Activated CD8-positive, alpha-beta memory T cell treated with anti-CD3 and anti-CD28 coated beads, Interleukin-2, amount 50 U/mL, for 4 hours (primary cell): ENCODE measurements around the gene PLXNA3.

Source experiments
- DNase-seq: peaks from one replicate; pipeline ENCODE4 v3.0.0-alpha.2; 2020

PLXNA3 gene

DNA sequence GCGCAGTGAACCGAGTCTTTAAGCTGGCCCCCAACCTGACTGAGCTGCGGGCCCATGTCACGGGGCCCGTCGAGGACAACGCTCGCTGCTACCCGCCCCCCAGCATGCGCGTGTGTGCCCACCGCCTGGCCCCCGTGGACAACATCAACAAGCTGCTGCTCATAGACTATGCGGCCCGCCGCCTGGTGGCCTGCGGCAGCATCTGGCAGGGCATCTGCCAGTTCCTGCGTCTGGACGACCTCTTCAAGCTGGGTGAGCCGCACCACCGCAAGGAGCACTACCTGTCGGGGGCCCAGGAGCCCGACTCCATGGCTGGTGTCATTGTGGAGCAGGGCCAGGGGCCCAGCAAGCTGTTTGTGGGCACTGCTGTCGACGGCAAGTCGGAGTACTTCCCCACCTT lies 2.2 kb downstream of the PLXNA3 start:
- DNase-seq, result no peak

DNA sequence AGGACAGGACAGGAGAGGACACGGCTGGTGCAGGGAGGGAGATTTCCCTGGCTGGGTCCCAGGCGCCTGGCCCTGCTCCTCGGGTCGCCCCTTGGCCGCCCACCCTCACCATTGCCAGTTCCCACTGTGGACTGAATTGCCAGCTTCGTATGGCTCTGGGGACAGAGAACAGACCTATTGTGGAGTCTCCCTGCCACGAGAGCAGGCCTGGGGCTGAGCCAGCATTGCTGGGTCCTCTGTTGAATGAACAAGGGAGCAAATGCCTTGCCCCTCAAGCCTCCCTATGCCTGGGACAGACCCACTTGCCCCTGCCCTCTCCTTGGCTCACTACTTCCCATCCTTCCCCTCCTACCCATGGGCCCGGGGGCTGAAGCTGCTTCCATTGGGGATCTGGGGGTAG lies 4.3 kb downstream of the PLXNA3 start:
- DNase-seq, result no peak

DNA sequence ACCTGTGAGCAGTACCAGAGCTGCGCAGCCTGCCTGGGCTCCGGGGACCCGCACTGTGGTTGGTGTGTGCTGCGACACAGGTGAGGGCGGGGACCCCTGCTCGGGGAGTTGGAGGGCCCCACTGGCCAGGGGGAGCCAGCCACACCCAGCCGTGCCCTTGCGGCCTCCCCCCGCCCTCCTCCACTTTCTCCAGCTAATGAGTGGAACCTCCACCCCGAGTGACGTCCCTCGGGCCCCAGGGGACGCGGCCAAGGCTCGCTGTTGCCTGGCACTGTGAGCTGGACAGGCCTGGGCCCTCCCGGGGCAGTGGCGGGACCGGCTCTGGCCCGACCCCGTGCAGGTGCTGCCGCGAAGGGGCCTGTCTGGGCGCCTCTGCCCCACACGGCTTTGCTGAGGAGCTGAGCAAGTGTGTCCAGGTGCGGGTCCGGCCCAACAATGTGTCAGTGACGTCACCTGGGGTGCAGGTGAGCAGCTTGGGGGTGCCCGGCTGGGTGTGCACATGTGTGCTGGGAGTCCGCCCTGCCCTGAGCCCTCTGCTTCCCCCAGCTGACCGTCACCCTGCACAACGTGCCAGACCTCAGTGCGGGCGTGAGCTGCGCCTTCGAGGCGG lies 5.6 kb downstream of the PLXNA3 start:
- DNase-seq, result no peak

DNA sequence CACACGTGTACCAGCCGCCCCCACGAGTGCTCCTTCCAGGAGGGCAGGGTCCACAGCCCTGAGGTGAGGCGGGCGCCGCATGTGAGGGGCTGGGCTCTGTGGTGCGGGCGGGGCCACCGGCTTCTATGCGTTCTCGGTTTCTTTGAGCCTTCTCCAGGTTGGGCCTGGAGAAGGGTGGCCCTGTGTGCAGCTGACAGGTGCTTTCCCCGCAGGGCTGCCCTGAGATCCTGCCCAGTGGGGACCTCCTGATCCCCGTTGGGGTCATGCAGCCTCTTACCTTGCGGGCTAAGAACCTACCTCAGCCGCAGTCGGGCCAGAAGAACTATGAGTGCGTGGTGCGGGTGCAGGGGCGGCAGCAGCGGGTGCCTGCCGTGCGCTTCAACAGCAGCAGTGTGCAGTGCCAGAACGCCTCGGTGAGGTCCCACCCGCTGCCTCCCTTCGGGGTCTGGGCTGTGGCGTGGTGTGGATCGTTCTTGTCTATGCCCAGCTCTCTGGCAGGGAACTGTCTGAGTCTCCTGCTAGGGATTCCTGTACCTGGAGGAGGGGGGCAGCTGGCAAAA lies 6.8 kb downstream of the PLXNA3 start:
- DNase-seq, result no peak

DNA sequence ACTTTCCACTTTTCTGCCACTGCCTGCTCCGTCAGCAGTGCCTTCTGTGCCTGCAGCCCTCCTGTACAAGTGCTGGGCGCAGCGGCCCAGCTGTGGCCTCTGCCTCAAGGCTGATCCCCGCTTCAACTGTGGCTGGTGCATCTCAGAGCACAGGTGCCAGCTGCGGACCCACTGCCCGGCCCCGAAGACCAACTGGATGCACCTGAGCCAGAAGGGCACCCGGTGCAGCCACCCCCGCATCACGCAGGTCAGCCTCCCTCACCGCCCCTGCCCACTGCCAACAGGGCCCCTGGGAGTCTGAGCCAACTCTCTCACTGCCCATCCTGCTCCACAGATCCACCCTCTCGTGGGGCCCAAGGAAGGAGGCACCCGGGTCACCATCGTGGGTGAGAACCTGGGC lies 7.5 kb downstream of the PLXNA3 start:
- DNase-seq, result no peak

DNA sequence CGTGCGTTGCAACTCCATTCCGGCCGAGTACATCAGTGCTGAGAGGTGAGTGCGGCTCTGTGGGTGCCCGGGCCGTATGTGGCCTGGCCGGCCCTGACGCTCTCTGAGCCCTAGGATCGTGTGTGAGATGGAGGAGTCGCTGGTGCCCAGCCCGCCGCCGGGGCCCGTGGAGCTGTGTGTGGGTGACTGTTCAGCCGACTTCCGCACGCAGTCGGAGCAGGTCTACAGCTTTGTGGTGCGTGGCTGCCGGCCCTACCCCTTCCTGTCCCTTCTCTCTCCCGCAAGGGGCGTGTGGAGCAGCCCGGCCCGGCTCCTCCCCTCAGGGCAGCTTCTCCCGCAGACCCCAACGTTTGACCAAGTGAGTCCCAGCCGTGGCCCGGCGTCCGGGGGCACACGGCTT lies 8.0 kb downstream of the PLXNA3 start:
- no peak for DNase-seq

DNA sequence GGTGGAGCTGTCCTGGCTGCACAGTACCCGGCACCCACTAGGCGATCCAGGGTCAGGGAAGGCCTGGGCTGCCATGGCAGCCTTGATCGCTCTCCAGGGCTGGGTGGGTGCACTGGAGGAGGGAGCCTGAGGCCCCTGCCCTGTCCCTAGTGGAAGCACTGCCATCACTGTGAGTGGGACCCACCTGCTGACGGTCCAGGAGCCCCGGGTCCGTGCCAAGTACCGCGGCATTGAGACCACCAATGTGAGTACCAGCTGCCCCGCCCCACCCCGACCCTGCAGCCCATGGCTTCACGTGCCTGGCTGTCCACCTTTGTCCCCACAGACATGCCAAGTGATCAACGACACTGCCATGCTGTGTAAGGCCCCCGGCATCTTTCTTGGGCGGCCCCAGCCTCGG lies 8.8 kb downstream of the PLXNA3 start:
- no peak for DNase-seq

DNA sequence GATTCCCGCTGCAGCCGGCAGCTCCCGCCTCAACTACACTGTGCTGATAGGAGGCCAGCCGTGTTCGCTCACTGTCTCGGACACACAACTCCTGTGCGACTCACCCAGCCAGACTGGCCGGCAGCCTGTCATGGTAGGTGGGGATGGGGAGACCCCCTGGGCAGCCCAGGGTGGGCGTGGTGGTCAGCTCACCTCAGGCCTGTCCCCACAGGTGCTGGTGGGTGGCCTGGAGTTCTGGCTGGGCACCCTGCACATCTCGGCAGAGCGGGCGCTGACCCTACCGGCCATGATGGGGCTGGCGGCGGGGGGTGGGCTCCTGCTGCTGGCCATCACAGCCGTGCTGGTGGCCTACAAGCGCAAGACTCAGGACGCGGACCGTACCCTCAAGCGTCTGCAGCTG lies 9.5 kb downstream of the PLXNA3 start:
- no peak for DNase-seq

DNA sequence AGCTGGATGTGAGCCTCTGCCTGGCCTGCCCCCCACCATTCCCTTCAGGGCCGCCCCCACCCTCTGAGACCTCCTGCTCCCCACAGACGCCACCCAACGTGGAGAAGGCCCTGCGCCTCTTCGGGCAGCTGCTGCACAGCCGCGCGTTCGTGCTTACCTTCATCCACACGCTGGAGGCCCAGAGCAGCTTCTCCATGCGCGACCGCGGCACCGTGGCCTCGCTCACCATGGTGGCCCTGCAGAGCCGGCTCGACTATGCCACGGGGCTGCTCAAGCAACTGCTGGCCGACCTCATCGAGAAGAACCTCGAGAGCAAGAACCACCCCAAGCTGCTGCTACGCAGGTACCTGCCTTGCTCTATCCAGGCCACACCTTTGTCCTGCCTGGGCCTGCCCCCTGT lies 10.1 kb downstream of the PLXNA3 start:
- no peak for DNase-seq

DNA sequence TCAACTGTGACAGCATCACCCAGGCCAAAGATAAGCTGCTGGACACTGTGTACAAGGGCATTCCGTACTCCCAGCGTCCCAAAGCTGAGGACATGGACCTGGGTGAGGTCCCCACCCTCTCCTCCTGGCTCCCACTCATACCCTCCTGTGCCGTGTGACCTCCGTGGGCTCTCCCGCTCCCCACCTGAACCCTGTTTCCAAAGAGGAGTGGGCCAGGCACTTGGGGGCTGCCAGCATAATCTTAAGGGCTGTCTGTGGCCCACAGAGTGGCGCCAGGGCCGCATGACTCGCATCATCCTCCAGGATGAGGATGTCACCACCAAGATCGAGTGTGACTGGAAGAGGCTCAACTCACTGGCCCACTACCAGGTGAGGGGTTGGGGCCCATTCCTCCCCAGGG lies 11.0 kb downstream of the PLXNA3 start:
- no peak for DNase-seq

DNA sequence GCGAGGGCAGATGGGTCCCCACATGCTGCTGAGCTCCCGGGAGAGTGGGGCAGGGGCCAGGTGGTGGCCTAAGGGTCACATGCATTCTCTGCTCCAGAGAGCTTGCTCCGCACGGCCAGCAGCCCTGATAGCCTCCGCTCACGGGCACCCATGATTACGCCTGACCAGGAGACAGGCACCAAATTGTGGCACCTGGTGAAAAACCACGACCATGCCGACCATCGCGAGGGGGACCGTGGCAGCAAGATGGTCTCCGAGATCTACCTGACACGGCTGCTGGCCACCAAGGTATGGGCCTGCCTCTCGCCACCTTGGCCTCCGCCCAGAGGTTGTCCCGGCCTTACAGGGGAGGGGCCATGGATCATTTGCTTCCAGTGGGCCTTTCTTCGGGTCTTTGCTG lies 11.8 kb downstream of the PLXNA3 start:
- DNase-seq, result no peak

DNA sequence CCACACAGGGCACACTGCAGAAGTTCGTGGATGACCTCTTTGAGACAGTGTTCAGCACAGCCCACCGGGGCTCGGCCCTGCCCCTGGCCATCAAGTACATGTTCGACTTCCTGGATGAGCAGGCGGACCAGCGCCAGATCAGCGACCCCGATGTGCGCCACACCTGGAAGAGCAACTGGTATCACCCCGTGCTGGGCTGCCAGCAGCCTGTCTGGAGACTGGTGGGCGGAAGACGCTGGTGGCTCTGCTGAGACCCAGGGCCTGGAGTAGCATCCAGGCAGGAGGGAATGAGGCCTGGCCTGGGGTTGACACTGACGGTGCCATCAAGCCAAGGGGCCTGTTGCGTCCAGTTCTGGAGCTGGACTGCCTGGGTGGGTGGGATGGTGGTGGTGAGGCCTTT lies 12.4 kb downstream of the PLXNA3 start:
- DNase-seq, result no peak

DNA sequence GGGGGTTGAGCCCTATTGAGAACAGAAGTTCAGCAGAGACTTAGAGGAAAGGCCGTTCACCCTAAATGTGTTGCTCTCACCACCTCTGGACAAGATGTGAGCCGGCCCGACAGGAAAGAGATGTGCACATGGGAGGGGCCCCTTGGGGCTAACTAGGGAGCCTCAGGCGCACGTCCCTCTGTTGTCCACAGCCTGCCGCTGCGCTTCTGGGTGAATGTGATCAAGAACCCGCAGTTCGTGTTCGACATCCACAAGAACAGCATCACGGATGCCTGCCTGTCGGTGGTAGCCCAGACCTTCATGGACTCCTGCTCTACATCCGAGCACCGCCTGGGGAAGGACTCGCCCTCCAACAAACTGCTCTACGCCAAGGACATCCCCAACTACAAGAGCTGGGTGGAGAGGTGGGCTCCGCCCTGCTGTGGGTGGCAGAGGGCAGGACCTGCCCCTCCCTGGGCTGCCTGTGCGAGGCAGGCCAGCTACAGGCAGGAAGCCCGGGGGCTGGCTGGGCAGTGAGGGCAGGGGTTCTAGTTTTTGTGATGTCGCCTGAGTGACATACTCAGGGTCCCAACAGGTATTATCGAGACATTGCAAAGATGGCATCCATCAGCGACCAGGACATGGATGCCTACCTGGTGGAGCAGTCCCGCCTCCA lies 13.0 kb downstream of the PLXNA3 start:
- no peak for DNase-seq

DNA sequence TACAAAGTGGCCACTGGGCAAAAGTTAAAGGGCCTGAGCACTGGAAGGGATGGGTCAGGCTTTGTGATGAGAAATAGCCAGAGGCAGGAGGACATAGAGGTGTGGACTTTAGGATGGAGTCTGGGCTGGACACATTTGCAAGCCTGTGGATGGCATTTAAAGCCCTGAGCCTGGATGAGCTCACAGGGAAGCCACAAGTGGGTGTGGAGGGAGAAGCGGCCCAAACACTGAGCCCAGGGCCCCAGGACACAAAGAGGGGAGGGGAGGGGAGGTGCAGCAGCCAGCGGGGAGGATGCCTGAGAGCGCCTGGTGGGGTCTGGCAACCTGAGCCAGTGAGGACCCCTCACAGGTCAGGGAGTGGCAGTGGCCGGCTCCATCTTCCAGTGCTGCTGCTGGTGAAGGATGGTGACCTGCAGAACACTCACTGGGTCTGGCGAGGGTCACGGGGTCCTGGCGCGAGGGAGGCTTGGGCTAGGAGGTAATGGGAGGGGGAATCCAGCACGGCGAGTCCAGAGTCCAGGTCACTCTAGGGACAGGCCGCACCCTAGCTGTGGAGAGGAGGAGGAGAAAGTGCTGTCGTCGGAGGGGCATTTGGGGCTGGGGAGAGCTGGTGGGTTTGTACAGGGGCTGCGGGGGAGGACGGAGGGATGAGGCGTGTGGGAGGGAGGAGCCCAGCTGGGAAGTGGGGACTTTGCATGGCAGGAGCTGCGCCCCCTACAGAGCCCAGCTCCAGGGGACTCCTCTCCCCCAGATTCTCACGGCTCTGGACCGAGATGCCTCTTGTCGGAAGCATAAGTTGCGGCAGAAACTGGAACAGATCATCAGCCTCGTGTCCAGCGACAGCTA lies 14.0 kb downstream of the PLXNA3 start:
- DNase-seq, result no peak

DNA sequence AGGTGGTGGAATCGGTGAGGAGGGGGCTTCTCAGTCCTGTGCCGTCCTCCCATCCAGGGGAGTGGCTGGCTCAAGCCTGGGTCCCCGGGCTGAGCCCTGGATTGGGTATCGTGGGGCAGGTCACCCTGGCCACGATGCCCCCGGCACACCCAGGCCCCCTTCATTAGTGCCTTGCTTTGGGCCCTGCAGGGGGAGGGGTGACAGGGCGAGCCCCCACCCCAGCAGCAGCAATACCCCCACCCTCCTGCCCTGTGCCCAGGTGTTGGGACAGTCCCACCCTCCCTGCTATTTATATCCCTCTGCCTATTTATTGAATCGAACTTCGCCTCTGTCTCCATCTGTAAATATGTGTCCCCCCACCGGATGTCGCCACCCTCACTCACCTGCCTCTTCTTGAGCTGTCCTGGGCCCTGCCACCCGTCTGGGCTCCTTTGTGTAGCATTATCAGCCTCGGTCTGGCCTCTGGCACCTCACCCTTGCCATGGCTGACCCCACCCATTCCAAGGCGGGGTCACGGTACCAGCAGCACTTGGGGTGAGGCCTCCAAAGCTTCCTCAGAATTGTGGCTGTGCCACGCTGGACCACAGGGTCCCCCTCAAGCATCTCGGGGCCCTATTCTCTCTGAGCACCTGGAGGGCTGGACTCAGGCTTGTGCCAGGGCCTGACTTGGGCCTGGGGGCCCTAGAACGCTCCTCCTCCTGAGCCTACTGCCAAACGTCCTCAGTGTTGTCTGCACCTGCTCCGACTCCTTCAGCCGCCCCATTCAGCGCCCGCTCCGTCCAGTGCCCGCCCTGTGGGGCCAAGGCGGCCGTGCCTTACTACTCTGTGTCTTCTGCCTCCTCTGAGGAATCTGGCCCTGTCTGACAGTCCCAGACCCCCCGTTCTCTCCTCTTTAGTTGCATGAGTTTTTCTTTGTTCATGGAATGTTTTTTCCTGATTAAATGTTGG lies 14.9 kb downstream of the PLXNA3 start:
- no peak for DNase-seq

DNA sequence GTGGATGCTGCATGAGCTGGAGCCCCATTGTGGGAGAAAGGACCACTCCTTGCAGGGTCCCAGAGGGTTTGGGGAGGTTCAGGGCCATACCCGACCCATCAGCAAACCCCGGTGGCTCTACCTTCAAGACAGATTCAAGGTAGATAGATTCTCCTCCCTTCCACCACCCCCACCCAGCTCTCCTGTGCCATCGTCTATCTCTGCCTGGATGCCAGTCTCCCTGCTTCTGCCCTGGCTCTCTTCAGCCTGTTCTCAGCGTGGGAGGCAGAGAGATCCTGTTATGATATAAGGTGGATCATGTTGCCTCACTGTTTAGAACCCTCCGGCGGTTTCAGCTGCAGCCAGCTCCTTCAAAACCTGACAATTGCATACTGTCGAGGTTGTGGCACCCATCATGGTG lies 15.6 kb downstream of the PLXNA3 start:
- DNase-seq, result no peak

DNA sequence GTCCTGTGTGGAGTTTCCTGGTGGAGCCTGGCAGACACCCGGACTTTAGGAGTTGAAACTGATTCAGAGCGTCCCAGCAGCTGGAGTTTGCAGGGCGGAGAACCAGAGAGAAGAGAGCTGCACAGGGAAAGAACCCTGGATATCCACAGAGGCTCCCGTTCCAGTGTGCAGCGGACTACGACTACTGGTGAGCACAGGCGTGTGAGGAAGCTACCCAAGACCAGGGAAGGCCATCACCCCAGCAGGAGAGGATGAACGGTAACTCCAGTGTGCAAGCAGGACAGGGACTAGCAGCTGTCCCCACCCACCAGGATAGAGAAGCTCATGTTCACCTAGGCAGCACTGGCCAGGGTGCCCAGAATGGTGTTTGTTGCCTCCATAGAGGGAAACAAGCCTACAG lies 18.7 kb downstream of the PLXNA3 start:
- DNase-seq, result no peak

DNA sequence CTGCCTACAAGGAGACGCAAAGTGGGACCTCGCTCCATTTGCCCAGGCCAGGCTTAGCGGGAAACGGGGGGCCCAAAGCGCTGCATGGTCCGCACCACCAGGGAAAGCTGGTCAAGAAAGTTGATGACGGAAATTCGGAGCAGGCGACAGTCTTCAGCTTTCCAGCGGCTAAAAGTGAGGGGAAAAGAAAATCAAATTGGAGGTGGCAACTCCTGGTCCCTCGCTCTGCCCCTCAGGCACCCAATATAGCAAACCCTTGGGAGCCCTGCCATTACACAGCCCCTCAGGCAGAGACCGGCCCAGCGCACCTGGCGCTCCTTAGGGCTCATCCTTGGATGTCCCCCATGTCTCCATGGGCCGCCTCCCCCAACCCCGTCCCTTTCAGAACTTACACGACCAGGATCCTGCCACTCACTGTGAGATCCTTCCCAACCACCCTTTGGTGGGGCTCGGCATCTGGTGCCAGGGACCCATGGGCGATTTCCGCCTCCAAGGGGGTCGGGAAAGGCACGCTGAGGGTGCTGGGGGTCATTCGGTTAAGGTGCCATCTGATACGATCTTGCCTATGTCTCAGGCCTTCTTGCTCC lies 19.9 kb downstream of the PLXNA3 start:
- DNase-seq, result no peak

DNA sequence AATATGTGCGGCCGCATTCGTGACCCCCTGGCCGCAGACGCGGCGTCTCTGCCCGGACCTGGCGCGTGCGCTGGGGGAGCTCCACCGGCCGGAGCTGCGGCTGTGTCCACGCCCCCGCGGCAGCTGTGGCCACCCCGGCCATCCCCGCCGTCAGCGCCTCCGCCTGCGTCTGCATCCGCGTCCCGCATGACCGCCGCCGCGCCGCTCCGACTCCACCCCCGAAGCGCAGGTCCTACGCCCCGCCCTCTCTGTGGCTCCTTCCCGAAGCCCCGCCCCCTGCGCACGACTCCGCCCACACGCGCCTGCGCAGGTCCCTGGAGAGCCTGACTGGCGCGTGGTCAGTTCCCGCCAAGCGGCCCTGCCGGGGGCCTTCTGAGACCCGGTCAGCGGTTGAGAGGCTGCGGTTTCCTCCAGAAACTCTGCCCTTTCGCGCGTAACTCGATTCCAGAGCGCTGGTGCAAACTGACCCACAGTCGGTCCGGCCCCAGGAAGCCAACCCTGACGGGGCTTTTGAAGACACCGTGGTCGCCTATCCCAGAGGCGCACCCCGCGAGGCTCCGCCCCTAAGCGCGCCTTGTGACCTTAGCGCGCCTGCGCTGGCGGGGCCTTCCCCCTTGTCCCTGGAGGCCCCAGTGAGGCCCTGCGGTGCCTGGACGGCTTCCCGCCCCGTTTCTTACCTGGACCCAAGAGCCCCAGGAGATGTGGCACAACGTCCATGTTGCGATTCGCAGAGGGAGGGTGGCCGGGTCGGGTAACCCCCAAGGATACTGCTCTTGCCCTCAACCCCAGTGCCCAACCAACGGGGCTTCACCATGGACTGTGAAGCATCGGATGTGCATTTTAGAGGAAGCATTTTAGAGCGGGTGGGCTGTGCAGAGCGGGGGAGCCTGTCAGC lies 20.9 kb downstream of the PLXNA3 start, which contains the start of gene LAGE3:
TSS of gene LAGE3 (minus strand) at position 554 of the 895 bp plus-strand sequence. CDS start at position 188, 366 bp downstream.
- peak; percentile 95 for DNase-seq

DNA sequence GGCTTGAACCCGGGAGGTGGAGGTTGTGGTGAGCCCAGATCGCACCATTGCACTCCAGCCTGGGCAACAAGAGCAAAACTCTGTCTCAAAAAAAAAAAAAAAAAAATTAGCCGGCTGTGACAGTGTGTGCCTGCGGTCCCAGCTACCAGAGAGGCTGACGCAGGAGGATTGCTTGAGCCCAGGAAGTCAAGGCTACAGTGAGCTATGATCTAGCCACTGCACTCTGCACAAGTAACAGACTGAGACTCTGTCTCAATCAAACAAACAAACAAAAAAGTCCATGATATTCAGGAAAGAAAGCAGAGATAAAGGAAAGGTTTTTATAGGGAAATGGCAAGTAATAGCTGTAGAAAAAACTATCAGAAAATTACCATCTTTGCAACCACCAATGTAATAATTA lies 23.1 kb downstream of the PLXNA3 start:
- no peak for DNase-seq
